Measurements from ENCODE around the gene UFC1.
A peak's percentile ranks its signal among the peaks of the same experiment; 100 is the strongest.
"Not testable (repeated sequence)": the region's sequence is repeated elsewhere in the genome, so short reads cannot be mapped to it uniquely, and the experiment has no call there.

UFC1 gene

GRCh38 chr1:161153682-161154337 is at the start of gene UFC1:
UFC1 (plus strand) TSS chr1:161153978; CDS start chr1:161153998, 20 bp downstream.
- DNase-seq (ENCODE audit: low read depth): peak; percentile 55

DNA sequence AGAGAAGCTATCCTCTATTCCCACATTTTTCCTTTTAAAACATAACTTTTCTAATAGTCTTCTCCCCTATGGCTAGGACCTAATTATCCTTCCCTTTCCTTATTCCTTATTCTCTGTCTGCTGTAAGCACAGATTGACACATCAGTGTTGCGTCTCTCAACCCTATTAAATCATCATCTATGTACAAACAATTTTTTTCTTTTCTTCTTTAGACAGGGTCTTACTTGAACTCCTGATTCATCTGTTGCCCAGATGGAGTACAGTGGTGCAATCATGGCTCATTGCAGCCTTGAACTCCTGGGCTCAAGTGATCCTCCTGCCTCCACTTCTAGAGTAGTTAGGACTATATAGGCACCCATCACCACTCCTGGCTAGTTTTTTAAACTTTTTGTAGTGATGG is 47.3 kb upstream of the UFC1 start:
- no peak for DNase-seq (ENCODE audit: low read depth)

GRCh38 chr1:161111117-161111516 is 42.7 kb upstream of the UFC1 start:
- no peak for DNase-seq (ENCODE audit: low read depth)

- DNase-seq (ENCODE audit: low read depth): no peak
Measured at GRCh38 chr1:161111527-161111926, 42.3 kb upstream of the UFC1 start.

- DNase-seq (ENCODE audit: low read depth): no peak
Measured at GRCh38 chr1:161113915-161114314, 39.9 kb upstream of the UFC1 start.

GRCh38 chr1:161114556-161114955 is 39.2 kb upstream of the UFC1 start:
- DNase-seq (ENCODE audit: low read depth): no peak

- DNase-seq (ENCODE audit: low read depth): no peak
Measured at GRCh38 chr1:161115132-161115711, 38.6 kb upstream of the UFC1 start.

GRCh38 chr1:161115961-161116360 is 37.8 kb upstream of the UFC1 start:
- not testable (repeated sequence) for DNase-seq (ENCODE audit: low read depth)

DNA sequence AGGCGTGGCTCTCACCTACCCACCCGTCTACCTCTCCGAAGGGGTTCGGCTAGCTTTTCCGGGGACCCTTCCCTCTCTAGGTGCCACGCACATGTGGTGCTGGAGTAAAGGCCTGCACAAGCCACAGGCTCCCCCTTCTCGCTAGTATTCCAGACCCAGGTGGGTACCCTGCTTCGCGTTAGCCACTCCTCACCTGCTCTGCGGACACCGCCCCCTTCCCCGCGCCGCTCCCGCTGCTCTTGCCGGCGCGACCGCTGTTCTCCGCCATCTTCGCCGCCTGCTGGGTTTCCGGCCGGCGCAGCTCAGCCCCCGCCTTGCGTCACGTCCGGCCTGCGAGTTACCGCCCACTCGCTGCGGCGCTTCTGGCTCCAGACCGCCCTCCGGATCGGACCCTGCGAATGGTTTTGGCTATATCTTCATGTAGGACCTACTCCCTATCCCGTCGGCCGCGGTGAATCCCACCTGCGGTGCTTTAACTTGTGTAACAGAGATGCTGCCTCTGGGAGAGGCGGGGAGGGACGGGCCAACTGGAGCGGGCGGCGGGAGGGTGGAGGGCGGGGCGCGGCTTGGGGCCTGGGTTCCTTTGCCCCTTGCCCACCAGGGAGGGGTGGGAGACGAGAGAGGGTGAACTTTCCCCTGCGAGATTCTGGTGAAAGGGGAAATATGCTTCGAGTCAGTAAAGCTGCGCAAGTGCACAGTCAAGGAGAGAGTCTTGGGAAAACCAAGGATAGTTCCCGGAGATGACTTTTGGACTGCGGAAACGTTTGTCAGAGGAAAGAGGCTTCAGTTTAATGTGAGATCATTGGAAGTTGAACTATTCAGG is 35.8 kb upstream of the UFC1 start, which contains the start of the genes NIT1 and PFDN2:
NIT1 (plus strand) TSS at position 347 of the 823 bp plus-strand sequence; CDS start at position 419, 72 bp downstream.
PFDN2 (minus strand) TSS at position 279 of the 823 bp plus-strand sequence; CDS start at position 268, 11 bp downstream.
- peak; percentile 83 for DNase-seq (ENCODE audit: low read depth)

DNA sequence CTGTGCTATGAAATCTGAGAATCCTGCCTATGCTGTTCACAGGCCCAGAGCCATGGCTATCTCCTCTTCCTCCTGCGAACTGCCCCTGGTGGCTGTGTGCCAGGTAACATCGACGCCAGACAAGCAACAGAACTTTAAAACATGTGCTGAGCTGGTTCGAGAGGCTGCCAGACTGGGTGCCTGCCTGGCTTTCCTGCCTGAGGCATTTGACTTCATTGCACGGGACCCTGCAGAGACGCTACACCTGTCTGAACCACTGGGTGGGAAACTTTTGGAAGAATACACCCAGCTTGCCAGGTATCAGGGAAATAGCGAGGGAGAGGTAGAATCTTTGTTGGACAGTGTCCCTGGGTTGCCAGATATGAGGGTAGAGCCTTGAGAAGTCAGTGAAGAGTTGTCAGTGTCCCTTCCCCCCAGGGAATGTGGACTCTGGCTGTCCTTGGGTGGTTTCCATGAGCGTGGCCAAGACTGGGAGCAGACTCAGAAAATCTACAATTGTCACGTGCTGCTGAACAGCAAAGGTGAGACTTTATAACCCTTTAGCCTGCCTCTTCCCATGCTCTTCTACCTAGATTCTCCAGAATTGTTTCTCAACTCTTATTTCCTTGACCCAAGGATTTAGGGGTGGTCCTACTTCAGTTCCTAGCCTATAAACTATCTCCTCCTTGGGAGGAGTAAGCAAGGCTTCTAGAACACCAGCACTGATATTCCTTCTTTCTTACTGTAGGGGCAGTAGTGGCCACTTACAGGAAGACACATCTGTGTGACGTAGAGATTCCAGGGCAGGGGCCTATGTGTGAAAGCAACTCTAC is 34.5 kb upstream of the UFC1 start:
- DNase-seq (ENCODE audit: low read depth): no peak

DNA sequence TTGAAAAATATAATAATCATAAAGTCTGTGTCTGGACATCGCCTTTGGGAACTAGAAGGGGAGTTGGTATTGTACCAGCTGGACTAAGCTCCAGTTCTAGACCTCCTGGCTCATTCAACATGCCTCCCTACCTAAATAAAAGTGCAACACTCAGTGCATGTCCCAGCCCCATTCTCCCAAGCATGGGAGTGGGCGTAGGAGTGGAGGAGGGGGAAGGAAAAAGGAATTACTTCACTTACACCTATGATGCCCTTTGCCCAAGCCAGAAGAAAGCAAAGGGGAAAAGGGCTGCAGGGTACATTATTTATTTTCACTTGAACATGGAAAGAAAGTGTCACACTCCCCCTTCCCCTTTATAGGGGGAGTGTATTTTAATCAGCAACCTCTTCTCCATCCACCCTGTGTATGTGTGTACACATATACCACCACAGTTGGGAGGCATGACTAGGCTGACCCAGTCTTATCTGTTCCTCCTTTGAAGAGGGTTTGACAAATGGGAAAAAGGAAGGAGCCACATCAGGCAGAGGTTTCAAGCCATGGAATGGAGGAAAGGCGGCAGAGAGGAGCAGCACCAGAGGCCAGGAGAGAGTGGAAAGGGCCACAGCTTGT is 32.6 kb upstream of the UFC1 start:
- DNase-seq (ENCODE audit: low read depth): no peak

DNA sequence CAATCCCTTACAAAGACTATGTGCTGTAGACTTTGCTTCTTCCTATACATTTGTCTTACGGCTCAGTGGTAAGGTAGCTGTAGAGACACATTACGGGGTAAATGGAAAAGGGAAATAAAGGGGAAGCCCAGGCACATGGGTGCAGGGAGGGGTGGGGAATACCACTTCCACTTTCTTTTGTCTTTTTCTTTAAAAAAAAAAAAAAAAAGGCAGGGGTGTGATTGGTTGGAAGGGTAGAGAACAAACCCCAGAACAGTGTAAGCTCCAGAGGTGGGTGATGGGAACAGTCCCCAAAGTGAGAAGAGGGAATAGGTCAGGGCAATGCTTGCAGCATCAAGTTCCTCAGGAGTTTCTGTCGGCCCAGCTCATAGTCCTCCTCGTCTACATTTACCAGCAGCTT is 31.9 kb upstream of the UFC1 start:
- DNase-seq (ENCODE audit: low read depth): no peak

DNA sequence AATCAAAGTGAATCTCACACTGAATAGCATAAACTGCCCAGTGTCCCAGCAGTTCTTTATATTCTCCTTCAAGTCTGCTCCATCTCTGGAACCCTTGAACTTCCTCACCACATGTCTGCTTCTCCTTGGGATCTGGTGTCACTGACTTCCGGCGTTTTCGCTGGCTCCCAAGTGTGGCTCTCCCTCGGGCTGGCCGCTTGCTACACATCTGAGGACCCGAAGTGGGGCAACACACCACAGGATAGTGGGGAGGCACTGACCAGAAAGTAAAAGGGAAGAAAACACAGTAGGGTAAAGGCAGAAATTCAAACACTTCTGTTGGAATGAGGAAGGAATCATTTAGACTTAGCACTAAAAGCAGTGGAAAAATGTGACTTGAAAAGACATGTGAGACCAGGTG is 30.8 kb upstream of the UFC1 start:
- DNase-seq (ENCODE audit: low read depth): no peak

DNA sequence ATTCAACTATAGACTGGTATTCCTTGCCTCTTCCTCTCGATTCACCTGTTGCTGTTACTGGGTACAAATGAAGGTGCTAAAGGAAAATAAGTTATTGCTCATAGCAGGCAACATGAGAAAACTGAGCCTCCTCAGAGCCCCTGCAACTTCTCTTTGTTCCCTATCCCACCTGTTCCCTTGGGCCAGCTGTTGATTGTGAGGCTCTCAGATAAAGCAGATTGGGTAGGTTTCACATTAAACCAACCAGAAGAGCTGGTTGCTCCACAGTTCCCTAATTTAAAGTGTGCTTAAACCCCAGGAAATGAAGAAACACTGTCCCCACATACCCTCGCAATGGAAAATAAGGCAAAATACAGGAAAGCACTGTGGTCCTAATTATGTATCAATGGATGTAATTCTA is 26.1 kb upstream of the UFC1 start:
- no peak for DNase-seq (ENCODE audit: low read depth)

DNA sequence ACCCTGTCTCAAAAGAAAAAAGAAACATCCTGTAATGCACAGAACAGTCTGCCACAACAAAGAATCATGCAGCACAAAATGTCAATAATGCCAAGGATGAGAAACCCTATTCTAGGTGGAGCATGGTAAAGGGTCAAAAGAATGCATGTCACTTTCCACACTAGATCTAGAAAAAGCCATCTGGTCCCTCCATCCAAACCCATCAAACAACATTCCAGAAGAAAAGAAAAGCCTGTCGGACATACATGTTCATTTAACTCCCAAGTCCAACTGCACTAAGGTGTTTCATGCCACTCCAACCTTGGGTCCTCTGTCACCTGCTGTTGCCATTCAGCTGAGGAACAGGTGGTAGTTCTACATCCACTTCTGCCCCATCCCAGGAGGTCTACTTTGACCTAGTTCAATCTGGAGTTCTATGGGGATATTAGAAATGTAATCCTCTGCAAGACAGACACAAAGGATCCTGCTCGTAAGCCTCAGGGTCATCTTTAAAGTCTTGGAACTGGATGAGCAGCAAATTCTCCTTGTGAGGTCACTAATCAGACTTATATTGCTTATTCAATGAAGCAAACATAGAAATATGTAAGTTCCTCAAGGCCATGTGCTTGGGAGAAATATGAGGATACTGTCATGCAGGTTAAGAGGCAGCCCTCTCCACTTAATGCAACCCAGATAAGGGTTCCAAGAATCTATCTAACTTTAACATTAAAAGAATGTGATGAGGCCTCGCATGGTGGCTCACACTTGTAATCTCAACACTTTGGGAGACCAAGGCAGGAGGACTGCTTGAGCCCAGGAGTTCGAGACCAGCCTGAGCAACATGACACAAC is 25.0 kb upstream of the UFC1 start:
- no peak for DNase-seq (ENCODE audit: low read depth)

- no peak for DNase-seq (ENCODE audit: low read depth)
Measured at GRCh38 chr1:161130266-161130665, 23.5 kb upstream of the UFC1 start.

GRCh38 chr1:161131523-161132409 is 22.0 kb upstream of the UFC1 start:
- DNase-seq (ENCODE audit: low read depth): no peak

DNA sequence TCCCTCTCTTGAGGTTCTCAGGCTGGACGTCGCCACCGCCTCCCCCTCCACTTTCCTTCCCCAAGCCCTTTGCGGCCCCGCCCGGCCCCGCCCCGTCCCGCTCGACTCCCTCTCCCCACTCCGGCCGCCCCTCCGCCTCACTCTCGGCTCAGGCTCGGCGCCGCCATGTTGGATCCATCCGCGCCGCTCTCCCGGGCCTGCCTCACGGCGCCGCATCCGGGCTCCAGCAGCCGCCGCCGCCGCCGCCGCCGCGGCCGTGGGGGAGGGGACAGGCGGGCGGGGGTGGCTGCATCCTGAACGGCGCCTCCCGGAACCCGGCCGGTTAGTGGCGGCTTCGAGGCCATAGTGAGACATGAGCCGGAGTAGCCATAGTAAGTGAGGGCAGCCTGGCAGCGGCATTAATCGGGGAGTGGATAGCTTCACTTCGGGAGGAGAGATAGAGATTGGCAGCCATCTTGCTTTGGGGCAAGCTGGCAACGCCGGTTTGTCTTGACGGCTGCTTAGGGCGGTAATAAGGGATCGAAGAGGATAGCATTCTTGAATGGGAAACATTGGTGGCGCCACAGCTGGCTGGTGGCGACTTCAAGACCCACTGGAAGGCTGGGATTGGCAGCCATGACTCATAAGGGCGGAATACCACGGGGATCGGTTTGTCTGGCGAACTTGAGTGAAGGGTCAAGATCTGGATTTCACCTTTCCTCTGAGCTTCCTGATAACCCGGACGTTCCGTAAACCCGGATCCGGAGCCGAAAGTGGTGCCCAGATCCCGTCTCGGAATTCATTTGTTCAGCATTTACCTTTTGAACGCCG is 21.2 kb upstream of the UFC1 start, which contains the start of gene DEDD:
DEDD (minus strand) TSS at position 258 of the 810 bp plus-strand sequence. CDS start 8,205 bp downstream, outside the sequence.
- DNase-seq (ENCODE audit: low read depth): peak; percentile 81
